GM12878 (cell line): ENCODE data around the gene PPFIBP1. TPM values are rescaled to one million over a fixed set of nuclear protein-coding genes. Genes with fewer than 3 reads are reported as not detected.

Experiments used
- ATAC-seq: fragments of 200-7000 bp; cut with Tn5 transposase; 3 replicates; pipeline ENCODE4 v1.9.1; 2020; ENCODE audit warnings: mild to moderate bottlenecking, moderate library complexity
- BruUV-seq: library from RNA; stranded (reverse); fragments of 400-500 nt; replicated peaks from 2 replicates; lab custom pipeline; 2021; lab: Mats Ljungman, UMichigan
- CTCF ChIA-PET: fragments of 300-600 bp; sonication (Branson Sonifier 250); formaldehyde crosslinking; extraction: SDS; loops from one replicate; lab custom pipeline; 2021; ENCODE audit warnings: inconsistent platforms; lab: Yijun Ruan, JAX
- POLR2A ChIA-PET: fragments of 350-600 bp; formaldehyde crosslinking; extraction: SDS; loops from one replicate; lab custom pipeline; 2021; ENCODE audit warnings: inconsistent platforms; lab: Charles Lee
- RAD21 ChIA-PET: fragments of 300-600 bp; sonication (Branson Sonifier 250); formaldehyde crosslinking; loops from one replicate; lab custom pipeline; 2023; ENCODE audit warnings: antibody characterized with exemption; ENCODE audit not compliant: unreplicated experiment; lab: Charles Lee
- SMC1A ChIA-PET: fragments of 300-600 bp; sonication (Branson Sonifier 250); formaldehyde crosslinking; loops from one replicate; lab custom pipeline; 2023; ENCODE audit not compliant: unreplicated experiment, uncharacterized antibody; lab: Charles Lee
- DNase-seq: peaks from one replicate; pipeline ENCODE4 v3.0.0-alpha.2; 2011; ENCODE audit warnings: low read depth, low spot score
- FAIRE-seq: peaks from 3 replicates; lab custom pipeline; 2011; peaks lifted over from hg19 to GRCh38; lab: Jason Lieb, UNC
- H2AFZ ChIP-seq: 2 replicates; pipeline ENCODE4 v1.6.0; 2011; ENCODE audit warnings: low read depth, low read length, control low read depth; ENCODE audit not compliant: control insufficient read depth
- H3K27ac ChIP-seq: 2 replicates; pipeline ENCODE4 v1.5.1; 2011; ENCODE audit warnings: control low read depth; ENCODE audit not compliant: control insufficient read depth, insufficient read depth
- H3K27me3 ChIP-seq, 2 experiments: replicated peaks in 1 of 2; 2 replicates each; pipeline versions ENCODE4 v1.6.0 to v1.6.1; 2011; ENCODE audit warnings: low read length in 1 of 2; ENCODE audit not compliant: control insufficient read depth in 2 of 2, insufficient read depth in 2 of 2
- H3K36me3 ChIP-seq, 2 experiments: 2 replicates each; pipeline ENCODE4 v1.5.1; 2011; ENCODE audit warnings: low read length in 1 of 2; ENCODE audit not compliant: control insufficient read depth in 2 of 2, insufficient read depth in 2 of 2
- H3K4me1 ChIP-seq: 2 replicates; pipeline ENCODE4 v1.6.1; 2011; ENCODE audit warnings: mild to moderate bottlenecking, low read length, moderate library complexity, mixed read lengths; ENCODE audit not compliant: control insufficient read depth, insufficient read depth
- H3K4me2 ChIP-seq: 2 replicates; pipeline ENCODE4 v1.6.0; 2011; ENCODE audit warnings: control low read depth; ENCODE audit not compliant: control insufficient read depth, insufficient read depth
- H3K4me3 ChIP-seq: fragments of 200-600 bp; sonication (generic); 2 replicates; pipeline ENCODE4 v1.5.1; 2016
- H3K79me2 ChIP-seq: 2 replicates; pipeline ENCODE4 v1.6.0; 2011; ENCODE audit warnings: low read length; ENCODE audit not compliant: control insufficient read depth, insufficient read depth
- H3K9ac ChIP-seq: 2 replicates; pipeline ENCODE4 v1.8.0; 2011; ENCODE audit warnings: low read length, control low read depth, mixed read lengths; ENCODE audit not compliant: control insufficient read depth, insufficient read depth
- H3K9me3 ChIP-seq: replicated peaks from 3 replicates; pipeline ENCODE4 v1.5.1; 2011; ENCODE audit warnings: mild to moderate bottlenecking, low read length; ENCODE audit not compliant: control insufficient read depth, insufficient read depth
- H4K20me1 ChIP-seq: 2 replicates; pipeline ENCODE4 v1.6.0; 2011; ENCODE audit not compliant: control insufficient read depth, insufficient read depth
- CHD1 ChIP-seq: IDR thresholded peaks from 2 replicates; pipeline ENCODE4 v1.6.1; 2012; ENCODE audit warnings: low read depth, low read length, improper control_type of control experiment
- NFYB ChIP-seq: IDR thresholded peaks from 2 replicates; pipeline ENCODE4 v1.6.1; 2011; ENCODE audit warnings: low read depth, mild to moderate bottlenecking, low read length, improper control_type of control experiment, moderate library complexity; ENCODE audit not compliant: insufficient read depth
- PML ChIP-seq: IDR thresholded peaks from 2 replicates; pipeline ENCODE4 v1.6.1; 2012; ENCODE audit warnings: low read length, inconsistent platforms
- RBBP5 ChIP-seq: fragments of 200-600 bp; sonication (generic); conservative IDR thresholded peaks from 2 replicates; pipeline ENCODE4 v1.6.1; 2016
- SMAD1 ChIP-seq: fragments of 450-650 bp; IDR thresholded peaks from 2 replicates; pipeline ENCODE4 v1.6.1; 2018; ENCODE audit warnings: mild to moderate bottlenecking, low read depth; ENCODE audit not compliant: partially characterized antibody
- SRF ChIP-seq, 2 experiments: IDR thresholded peaks; 2 replicates each; pipeline ENCODE4 v1.6.1; 2011; ENCODE audit warnings: low read depth in 2 of 2, low read length in 2 of 2, mild to moderate bottlenecking in 1 of 2, moderate library complexity in 1 of 2
- STAT1 ChIP-seq: fragments of 450-650 bp; conservative IDR thresholded peaks from 2 replicates; pipeline ENCODE4 v1.6.1; 2014; ENCODE audit warnings: antibody characterized with exemption, mild to moderate bottlenecking
- STAT3 ChIP-seq: IDR thresholded peaks from 2 replicates; pipeline ENCODE4 v1.6.1; 2011; ENCODE audit warnings: low read depth, low read length, improper control_type of control experiment
- TBL1XR1 ChIP-seq: IDR thresholded peaks from 2 replicates; pipeline ENCODE4 v1.6.1; 2012; ENCODE audit warnings: low read depth, low read length, improper control_type of control experiment
- ZNF207 ChIP-seq: fragments of 450-650 bp; IDR thresholded peaks from 2 replicates; pipeline ENCODE4 v1.6.1; 2014; ENCODE audit warnings: antibody characterized with exemption, mild to moderate bottlenecking, borderline replicate concordance
- WGBS: methylation state at CpG from one replicate; pipeline ENCODE4 v1.1.6; 2016; ENCODE audit warnings: low lambda C conversion rate; ENCODE audit not compliant: insufficient replicate concordance, insufficient coverage; ENCODE audit errors: missing lambda C conversion rate; 5-methylcytosine and 5-hydroxymethylcytosine counted together
- in situ Hi-C: fragments of 300-500 bp; cut with MboI; formaldehyde crosslinking; loops from 9 replicates; pipeline ENCODE4 v1.14.3; 2018; ENCODE audit warnings: mixed read lengths
- intact Hi-C: fragments of 100-400 bp; cut with micrococcal nuclease; formaldehyde crosslinking; loops from one replicate; pipeline ENCODE4 v1.14.2; 2022; ENCODE audit not compliant: unreplicated experiment
- polyA plus RNA-seq, 11 experiments: library from polyadenylated mRNA; depleted of rRNA in 4 of 11; unstranded in 6 of 11; stranded (reverse) in 5 of 11; fragments of >200 nt; fragmentation: Nextera tagmentation in 4 of 11; fragmentation: Illumina TruSeq in 1 of 11; extraction: Ambion mirVana in 4 of 11; extraction: Trizol in 1 of 11; gene quantifications; 1 replicate in 1 of 11; 2 replicates in 10 of 11; pipeline versions ENCODE4 v1.2.1 to v1.2.3, GENCODE V29; 2011 to 2016; ENCODE audit warnings: inconsistent platforms in 2 of 11, missing spikeins in 2 of 11, low read depth in 1 of 11
- total RNA-seq, 4 experiments: library from RNA; depleted of rRNA in 3 of 4; stranded (reverse); fragments of >200 nt in 3 of 4; fragmentation: Illumina TruSeq in 1 of 4; extraction: Trizol in 1 of 4; gene quantifications; 2 replicates each; pipeline versions ENCODE4 v1.2.1 to v1.2.3, GENCODE V29; 2013 to 2021
- TF ChIP-seq, protein P1 (sequence below): IDR thresholded peaks from 2 replicates; pipeline ENCODE4 v1.6.1; 2011; ENCODE audit warnings: mild to moderate bottlenecking, low read depth, low read length, moderate library complexity; ENCODE audit not compliant: insufficient replicate concordance

PPFIBP1 gene
- total and polyA plus RNA-seq, 10 of the 15 experiments (the other 5 are each of a cell fraction or from before 2014, with no cell fraction given): 0.47 to 7.8 (median 3.6) TPM

DNA sequence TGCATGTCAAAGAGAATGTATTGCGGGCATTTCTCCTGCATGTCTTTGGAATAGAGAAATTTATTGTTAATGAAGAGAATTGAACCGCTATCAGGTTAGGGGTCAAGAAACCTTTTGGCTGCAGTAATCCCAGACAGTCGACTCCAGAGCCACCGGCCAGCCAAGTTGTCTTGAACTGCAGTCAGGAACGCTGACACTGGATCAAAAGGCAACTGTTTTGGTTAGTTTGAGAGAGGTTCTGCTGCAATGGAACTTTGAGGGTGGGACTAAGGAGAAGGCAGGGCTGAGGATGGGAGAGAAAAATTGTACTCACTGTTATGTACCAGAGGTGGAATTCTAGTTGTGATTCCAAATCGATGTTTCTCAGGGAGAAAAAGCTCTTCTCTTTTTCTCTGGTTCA is 28.2 kb downstream of the PPFIBP1 start:
- ChIA-PET CTCF (no interaction called here), POLR2A (interaction anchor here (1.2 kb wide), 1 partner anchor 221 kb away, joined by 3 read pairs; no protein-coding TSS in a partner anchor), SMC1A (interaction anchor here (1.0 to 1.8 kb wide), 2 partner anchors 18 to 37 kb away, joined by 3 to 6 read pairs; no protein-coding TSS in a partner anchor), RAD21 (no interaction called here)
- Histone ChIP-seq H3K27me3 (no peaks in the 10 kb centered on the region), H3K4me3 (no peak overlapping the region), H4K20me1 (no peaks in the 10 kb centered on the region), H3K36me3 (no peaks in the 10 kb centered on the region), H3K4me2 (no peak overlapping the region), H3K9ac (no peak overlapping the region), H2AFZ (no peak overlapping the region), H3K4me1 (peaks cover 15% of the 10 kb centered on the region; the same call in 1 of the 2 replicates), H3K79me2 (no peaks in the 10 kb centered on the region; the same call in 1 of the 2 replicates), H3K9me3 (no peaks in the 10 kb centered on the region), H3K27ac (no peak overlapping the region)
- no peak for FAIRE-seq
- no peak for DNase-seq
- in situ Hi-C loops (no loop called here), intact Hi-C loops (no loop called here)
- BruUV-seq: no TSS peak
- WGBS: 88% methylated on average over 6 of the region's 6 CpGs
- no peak for TF ChIP-seq PML
- no peak for TF ChIP-seq SRF (IDR thresholded peaks at IDR 0.05; ENCODE audit: low read depth in 2 of 2, low read length in 2 of 2)
- TF ChIP-seq, protein P1, sequence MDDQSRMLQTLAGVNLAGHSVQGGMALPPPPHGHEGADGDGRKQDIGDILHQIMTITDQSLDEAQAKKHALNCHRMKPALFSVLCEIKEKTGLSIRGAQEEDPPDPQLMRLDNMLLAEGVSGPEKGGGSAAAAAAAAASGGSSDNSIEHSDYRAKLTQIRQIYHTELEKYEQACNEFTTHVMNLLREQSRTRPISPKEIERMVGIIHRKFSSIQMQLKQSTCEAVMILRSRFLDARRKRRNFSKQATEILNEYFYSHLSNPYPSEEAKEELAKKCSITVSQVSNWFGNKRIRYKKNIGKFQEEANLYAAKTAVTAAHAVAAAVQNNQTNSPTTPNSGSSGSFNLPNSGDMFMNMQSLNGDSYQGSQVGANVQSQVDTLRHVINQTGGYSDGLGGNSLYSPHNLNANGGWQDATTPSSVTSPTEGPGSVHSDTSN: no peak
- no peak for TF ChIP-seq SMAD1
- TF ChIP-seq ZNF207: no peak
- no peak for TF ChIP-seq STAT3
- TF ChIP-seq NFYB: no peak
- no peak for TF ChIP-seq TBL1XR1
- no peak for TF ChIP-seq RBBP5
- no peak for TF ChIP-seq STAT1
- TF ChIP-seq CHD1: no peak
- no peak for ATAC-seq
